ENCODE results near the gene P3H2.

DNA sequence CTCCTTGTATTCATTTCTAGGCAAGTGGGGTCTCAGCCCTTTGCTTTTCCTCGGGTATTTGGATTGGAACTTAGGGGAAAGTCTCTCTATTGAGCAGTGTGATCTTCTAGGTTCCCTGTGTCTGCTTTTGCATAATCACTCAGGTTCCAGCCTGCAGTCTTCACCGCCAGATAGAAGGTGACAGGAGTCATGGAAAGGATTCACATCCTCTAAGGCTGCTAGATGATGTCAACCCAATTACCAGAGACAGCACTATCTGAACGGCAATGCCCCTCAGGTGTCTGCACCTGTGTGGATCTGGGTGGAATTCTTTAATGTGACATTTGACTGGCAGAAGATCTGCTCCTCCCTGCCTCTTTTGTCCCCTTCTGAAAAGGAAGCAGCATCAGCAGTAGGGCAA lies 177.7 kb downstream of the P3H2 start:
- no peak for TF ChIP-seq POLR2AphosphoS5 (IDR thresholded peaks at IDR 0.05; ENCODE audit: low read depth)
- TF ChIP-seq EZH2phosphoT487 (IDR thresholded peaks at IDR 0.05; ENCODE audit: unreplicated experiment), result no peak
- TF ChIP-seq, protein P1, sequence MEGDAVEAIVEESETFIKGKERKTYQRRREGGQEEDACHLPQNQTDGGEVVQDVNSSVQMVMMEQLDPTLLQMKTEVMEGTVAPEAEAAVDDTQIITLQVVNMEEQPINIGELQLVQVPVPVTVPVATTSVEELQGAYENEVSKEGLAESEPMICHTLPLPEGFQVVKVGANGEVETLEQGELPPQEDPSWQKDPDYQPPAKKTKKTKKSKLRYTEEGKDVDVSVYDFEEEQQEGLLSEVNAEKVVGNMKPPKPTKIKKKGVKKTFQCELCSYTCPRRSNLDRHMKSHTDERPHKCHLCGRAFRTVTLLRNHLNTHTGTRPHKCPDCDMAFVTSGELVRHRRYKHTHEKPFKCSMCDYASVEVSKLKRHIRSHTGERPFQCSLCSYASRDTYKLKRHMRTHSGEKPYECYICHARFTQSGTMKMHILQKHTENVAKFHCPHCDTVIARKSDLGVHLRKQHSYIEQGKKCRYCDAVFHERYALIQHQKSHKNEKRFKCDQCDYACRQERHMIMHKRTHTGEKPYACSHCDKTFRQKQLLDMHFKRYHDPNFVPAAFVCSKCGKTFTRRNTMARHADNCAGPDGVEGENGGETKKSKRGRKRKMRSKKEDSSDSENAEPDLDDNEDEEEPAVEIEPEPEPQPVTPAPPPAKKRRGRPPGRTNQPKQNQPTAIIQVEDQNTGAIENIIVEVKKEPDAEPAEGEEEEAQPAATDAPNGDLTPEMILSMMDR (conservative IDR thresholded peaks at IDR 0.05; ENCODE audit: low read depth in 2 of 2), result no peak
- no peak for TF ChIP-seq EZH2 (IDR thresholded peaks at IDR 0.05; ENCODE audit: low read depth, unreplicated experiment)
- no peak for TF ChIP-seq CREB1 (CRISPR knock-in tag; IDR thresholded peaks at IDR 0.05; ENCODE audit: low read depth)
- TF ChIP-seq ZNF114 (CRISPR knock-in tag; IDR thresholded peaks at IDR 0.05), result no peak
- TF ChIP-seq REST (IDR thresholded peaks at IDR 0.05; ENCODE audit: unreplicated experiment), result no peak
- no peak for TF ChIP-seq NANOG (IDR thresholded peaks at IDR 0.05; ENCODE audit: borderline replicate concordance)
- TF ChIP-seq ZNF462 (CRISPR knock-in tag; IDR thresholded peaks at IDR 0.05), result no peak

All from GM23338 (cell line).